ENCODE measurements around the gene MDH2.
"Not testable (repeated sequence)": the region's sequence is repeated elsewhere in the genome, so short reads cannot be mapped to it uniquely, and the experiment has no call there.

The MDH2 gene

GRCh38 chr7:76073335-76073990 is 25.6 kb downstream of the MDH2 start:
- DNase-seq, result no peak

- DNase-seq, result no peak
These were observed 26.5 kb downstream of the MDH2 start for GRCh38 chr7:76074306-76074971.

- DNase-seq, result no peak
These were observed 27.1 kb downstream of the MDH2 start for GRCh38 chr7:76074972-76075370.

- DNase-seq, result no peak
These were observed 29.1 kb downstream of the MDH2 start for GRCh38 chr7:76076995-76077394.

- no peak for DNase-seq
These were observed 29.5 kb downstream of the MDH2 start for GRCh38 chr7:76077435-76077834.

GRCh38 chr7:76080204-76080603 is 32.3 kb downstream of the MDH2 start:
- DNase-seq, result no peak

- not testable (repeated sequence) for DNase-seq
These were observed 36.2 kb downstream of the MDH2 start for GRCh38 chr7:76084115-76084514.

GRCh38 chr7:76086070-76086469 is 38.2 kb downstream of the MDH2 start:
- DNase-seq, result no peak

- DNase-seq, result not testable (repeated sequence)
These were observed 39.5 kb downstream of the MDH2 start for GRCh38 chr7:76087362-76087791.

GRCh38 chr7:76089865-76090475 is 42.1 kb downstream of the MDH2 start:
- DNase-seq, result no peak

GRCh38 chr7:76091506-76091905 is 43.6 kb downstream of the MDH2 start:
- DNase-seq, result no peak

- not testable (repeated sequence) for DNase-seq
These were observed 45.6 kb downstream of the MDH2 start for GRCh38 chr7:76093531-76093930.

GRCh38 chr7:76094326-76094725 is 46.4 kb downstream of the MDH2 start:
- DNase-seq, result not testable (repeated sequence)

GRCh38 chr7:76095908-76096307 is 48.0 kb downstream of the MDH2 start:
- DNase-seq, result no peak

- not testable (repeated sequence) for DNase-seq
These were observed 54.0 kb downstream of the MDH2 start for GRCh38 chr7:76101693-76102437.

- not testable (repeated sequence) for DNase-seq
These were observed 55.9 kb downstream of the MDH2 start for GRCh38 chr7:76103788-76104187.

GRCh38 chr7:76106130-76106529 is 58.2 kb downstream of the MDH2 start:
- DNase-seq, result not testable (repeated sequence)

- DNase-seq, result no peak
These were observed 59.0 kb downstream of the MDH2 start for GRCh38 chr7:76106893-76107292.

GRCh38 chr7:76108540-76109233 is 60.8 kb downstream of the MDH2 start:
- DNase-seq, result no peak

GRCh38 chr7:76113042-76113630 is 65.2 kb downstream of the MDH2 start:
- DNase-seq, result not testable (repeated sequence)

- DNase-seq, result not testable (repeated sequence)
These were observed 66.8 kb downstream of the MDH2 start for GRCh38 chr7:76114742-76115141.

Data from NCI-H2081 treated with DMSO at 0.1 percent for 48 hours (cell line).